ENCODE measurements around the gene TLDC2.

Gene TLDC2

DNA sequence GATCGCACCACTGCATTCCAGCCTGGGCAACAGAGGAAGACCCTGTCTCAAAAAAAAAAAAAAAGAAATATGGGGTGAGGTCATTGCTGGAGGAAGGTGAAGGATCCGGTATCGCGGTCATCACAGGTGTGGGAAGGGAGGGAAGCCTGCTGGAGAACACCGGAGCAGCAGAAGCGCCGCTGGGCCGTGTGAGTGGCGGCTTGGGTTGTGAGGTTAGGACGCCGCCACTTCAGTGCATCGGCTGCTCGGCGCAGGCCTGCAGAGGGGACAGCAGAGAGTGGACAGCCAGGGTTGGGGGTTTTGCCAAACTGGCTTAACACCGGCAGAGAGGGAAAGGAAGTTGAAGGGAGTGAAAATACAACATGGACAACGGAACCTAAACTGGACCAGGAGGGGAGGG is 5.4 kb downstream of the TLDC2 start:
- Histone ChIP-seq H3K27me3 (no peaks in the 10 kb centered on the region), H3K4me1 (peaks cover 17% of the 10 kb centered on the region), H3K4me3 (no peak overlapping the region), H3K27ac (no peak overlapping the region), H3K9me3 (no peaks in the 10 kb centered on the region), H4K20me1 (no peaks in the 10 kb centered on the region), H3K4me2 (no peak overlapping the region), H3K9ac (no peak overlapping the region), H3K36me3 (no peaks in the 10 kb centered on the region)
- no peak for TF ChIP-seq Cebpa-rat (IDR thresholded peaks at IDR 0.05)

GRCh38 chr20:36881888-36882287 is 6.0 kb downstream of the TLDC2 start:
- Histone ChIP-seq H4K20me1 (no peaks in the 10 kb centered on the region), H3K27me3 (no peaks in the 10 kb centered on the region), H3K9ac (no peak overlapping the region), H3K4me2 (no peak overlapping the region), H3K4me1 (peaks cover 14% of the 10 kb centered on the region), H3K4me3 (no peak overlapping the region), H3K27ac (no peak overlapping the region), H3K36me3 (no peaks in the 10 kb centered on the region), H3K9me3 (no peaks in the 10 kb centered on the region)
- TF ChIP-seq Cebpa-rat (IDR thresholded peaks at IDR 0.05): no peak

- no peak overlapping the region for H3K9ac ChIP-seq
- H3K9me3 ChIP-seq: no peaks in the 10 kb centered on the region
- no peaks in the 10 kb centered on the region for H3K27me3 ChIP-seq
- H3K4me3 ChIP-seq: no peak overlapping the region
- TF ChIP-seq Cebpa-rat (IDR thresholded peaks at IDR 0.05): no peak
- H3K27ac ChIP-seq: no peak overlapping the region
- no peaks in the 10 kb centered on the region for H4K20me1 ChIP-seq
- no peaks in the 10 kb centered on the region for H3K36me3 ChIP-seq
- H3K4me2 ChIP-seq: no peak overlapping the region
- H3K4me1 ChIP-seq: peaks cover 10% of the 10 kb centered on the region
These were observed 8.1 kb downstream of the TLDC2 start for GRCh38 chr20:36883977-36884535.

- no peaks in the 10 kb centered on the region for H3K36me3 ChIP-seq
- H3K4me1 ChIP-seq: peaks cover 15% of the 10 kb centered on the region
- H3K27ac ChIP-seq: no peak overlapping the region
- H3K27me3 ChIP-seq: no peaks in the 10 kb centered on the region
- no peak overlapping the region for H3K4me3 ChIP-seq
- H3K9ac ChIP-seq: no peak overlapping the region
- H3K4me2 ChIP-seq: no peak overlapping the region
- no peaks in the 10 kb centered on the region for H3K9me3 ChIP-seq
- TF ChIP-seq Cebpa-rat (IDR thresholded peaks at IDR 0.05): no peak
- H4K20me1 ChIP-seq: no peaks in the 10 kb centered on the region
These were observed 9.4 kb downstream of the TLDC2 start for GRCh38 chr20:36885356-36885755.

DNA sequence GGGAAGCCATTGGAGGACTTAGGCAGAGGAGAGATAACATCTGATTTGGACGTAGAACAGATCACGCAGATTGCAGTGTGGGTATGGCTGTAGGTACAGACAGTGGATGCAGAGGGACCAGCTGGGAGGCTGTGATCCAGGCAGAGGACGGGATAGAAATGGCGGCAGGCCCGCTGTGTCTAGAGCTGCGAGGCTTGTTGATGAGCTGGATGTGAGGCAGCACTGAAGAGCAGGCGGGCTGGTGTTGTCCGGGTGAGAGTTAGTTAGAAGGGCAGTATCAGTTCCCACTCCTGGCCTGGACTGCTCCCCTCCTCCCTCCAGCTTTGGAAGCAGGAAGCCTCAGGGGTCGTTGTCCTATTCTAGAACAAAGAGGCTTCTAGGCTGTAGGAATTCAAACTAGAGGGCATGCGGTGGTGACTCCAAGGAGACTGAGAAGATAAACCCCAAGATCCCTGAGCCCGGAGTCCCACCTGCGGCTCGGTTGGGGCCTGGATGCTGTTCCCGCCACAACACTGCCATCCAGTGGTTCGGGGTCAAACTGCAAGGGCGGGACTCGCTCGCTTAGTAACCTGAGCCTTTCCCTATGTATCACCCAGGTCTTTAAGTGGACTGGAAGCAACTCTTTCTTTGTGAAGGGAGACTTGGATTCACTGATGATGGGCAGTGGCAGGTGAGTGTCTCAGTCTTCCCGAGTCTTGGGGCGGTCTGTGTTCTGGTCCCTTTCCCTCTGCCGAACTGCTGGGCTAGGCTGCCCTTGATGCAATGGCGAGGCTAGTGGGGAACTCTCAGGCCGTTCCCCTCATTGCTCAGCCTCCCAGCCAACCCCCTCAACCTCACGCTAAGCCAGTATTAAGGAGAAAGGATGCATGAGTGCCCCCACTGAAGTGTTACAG is 11.2 kb downstream of the TLDC2 start:
- Histone ChIP-seq H3K9me3 (no peaks in the 10 kb centered on the region), H3K4me3 (no peak overlapping the region), H3K27me3 (no peaks in the 10 kb centered on the region), H3K4me1 (peaks cover 17% of the 10 kb centered on the region), H3K9ac (no peak overlapping the region), H3K4me2 (peak overlapping the region; percentile 65), H4K20me1 (no peaks in the 10 kb centered on the region), H3K27ac (0 out of 2 replicates have a peak overlapping the region, but pooled peaks have one; percentile 8), H3K36me3 (no peaks in the 10 kb centered on the region)
- TF ChIP-seq Cebpa-rat (IDR thresholded peaks at IDR 0.05): no peak

- Histone ChIP-seq H3K9ac (no peak overlapping the region), H4K20me1 (no peaks in the 10 kb centered on the region), H3K27ac (no peak overlapping the region), H3K4me3 (no peak overlapping the region), H3K4me2 (no peak overlapping the region), H3K9me3 (no peaks in the 10 kb centered on the region), H3K4me1 (peaks cover 17% of the 10 kb centered on the region), H3K27me3 (no peaks in the 10 kb centered on the region), H3K36me3 (no peaks in the 10 kb centered on the region)
- TF ChIP-seq Cebpa-rat (IDR thresholded peaks at IDR 0.05): no peak
These were observed 11.8 kb downstream of the TLDC2 start for GRCh38 chr20:36887752-36888090.

DNA sequence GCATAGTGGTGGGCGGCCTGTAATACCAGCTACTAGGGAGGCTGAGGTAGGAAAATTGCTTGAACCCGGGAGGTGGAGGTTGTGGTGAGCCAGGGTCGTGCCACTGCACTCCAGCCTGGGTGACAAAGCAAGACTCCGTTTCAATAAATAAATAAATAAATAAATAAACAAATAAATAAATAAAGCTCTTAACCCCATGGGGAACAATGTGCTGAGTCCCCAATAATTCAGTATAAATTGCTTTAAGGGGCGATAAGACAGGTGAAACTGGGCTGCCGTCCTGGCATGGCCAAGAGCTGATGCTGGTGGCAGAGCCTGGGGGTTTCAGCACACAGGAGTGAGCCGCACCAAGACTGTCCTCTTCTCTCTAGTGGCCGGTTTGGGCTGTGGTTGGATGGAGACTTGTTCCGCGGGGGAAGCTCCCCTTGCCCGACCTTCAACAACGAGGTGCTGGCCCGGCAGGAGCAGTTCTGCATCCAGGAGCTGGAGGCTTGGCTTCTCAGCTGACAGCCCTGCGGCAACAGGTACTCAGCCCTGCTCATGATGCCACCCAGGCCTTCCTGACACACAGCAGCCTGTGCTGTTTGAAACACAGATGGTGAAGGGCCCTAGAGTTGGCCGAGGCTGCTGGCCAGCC is 13.1 kb downstream of the TLDC2 start:
- Histone ChIP-seq H3K4me3 (no peak overlapping the region), H3K27ac (no peak overlapping the region), H3K27me3 (no peaks in the 10 kb centered on the region), H3K4me1 (peaks cover 17% of the 10 kb centered on the region), H4K20me1 (no peaks in the 10 kb centered on the region), H3K4me2 (no peak overlapping the region), H3K9me3 (no peaks in the 10 kb centered on the region), H3K9ac (no peak overlapping the region), H3K36me3 (no peaks in the 10 kb centered on the region)
- TF ChIP-seq Cebpa-rat (IDR thresholded peaks at IDR 0.05): no peak

GRCh38 chr20:36890586-36890985 is 14.6 kb downstream of the TLDC2 start:
- Histone ChIP-seq H3K9me3 (no peaks in the 10 kb centered on the region), H3K4me1 (peaks cover 17% of the 10 kb centered on the region), H3K27me3 (no peaks in the 10 kb centered on the region), H3K9ac (no peak overlapping the region), H4K20me1 (no peaks in the 10 kb centered on the region), H3K4me3 (no peak overlapping the region), H3K4me2 (0 out of 2 replicates have a peak overlapping the region, but pooled peaks have one; percentile 10), H3K27ac (no peak overlapping the region), H3K36me3 (no peaks in the 10 kb centered on the region)
- TF ChIP-seq Cebpa-rat (IDR thresholded peaks at IDR 0.05): no peak

DNA sequence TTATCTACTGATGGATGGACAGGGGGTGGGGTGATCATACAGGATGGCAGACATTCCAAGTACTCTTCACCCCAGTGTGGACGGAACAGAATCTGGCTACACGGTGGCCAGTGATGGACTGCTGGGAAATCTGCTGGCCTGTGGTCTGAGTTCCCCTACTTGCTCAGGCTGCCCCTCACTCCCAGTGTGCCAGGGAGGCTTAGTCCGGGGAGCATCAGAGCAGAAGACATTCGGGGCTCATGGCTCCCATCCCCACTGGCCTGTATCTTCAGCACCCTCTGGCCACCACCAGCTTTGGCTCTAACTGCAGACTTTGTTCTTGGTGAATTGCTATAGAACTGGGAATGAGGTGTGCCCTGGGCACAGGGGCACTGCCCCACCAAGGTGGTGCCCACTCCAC is 15.3 kb downstream of the TLDC2 start:
- no peak overlapping the region for H3K9ac ChIP-seq

DNA sequence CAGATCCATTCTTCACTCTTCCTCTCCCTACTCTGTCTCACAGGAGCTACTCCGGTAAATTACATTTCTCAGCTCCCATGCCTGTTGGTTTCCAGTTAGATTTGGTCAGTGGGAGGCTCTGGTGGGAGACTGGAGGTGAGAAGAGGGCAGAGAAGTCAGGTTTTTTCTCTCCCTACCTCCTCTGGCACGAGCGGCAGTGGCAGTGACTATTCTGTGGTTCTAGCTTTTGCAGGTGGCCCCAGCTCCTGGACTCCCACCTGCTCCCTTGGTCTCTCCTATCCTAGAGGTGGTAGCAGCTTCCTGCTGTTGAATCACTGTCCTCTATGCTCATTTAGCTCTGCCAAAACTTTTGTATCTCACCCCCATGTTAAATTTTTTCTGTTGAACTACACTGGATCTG is 17.9 kb downstream of the TLDC2 start:
- peaks cover 7% of the 10 kb centered on the region; the same call in 1 of the 2 replicates for H3K4me1 ChIP-seq
- no peaks in the 10 kb centered on the region for H3K36me3 ChIP-seq
- no peak overlapping the region for H3K4me2 ChIP-seq
- H3K27ac ChIP-seq: no peak overlapping the region
- no peaks in the 10 kb centered on the region for H4K20me1 ChIP-seq
- no peak overlapping the region for H3K4me3 ChIP-seq
- no peaks in the 10 kb centered on the region for H3K9me3 ChIP-seq
- no peaks in the 10 kb centered on the region for H3K27me3 ChIP-seq
- no peak overlapping the region for H3K9ac ChIP-seq
- no peak for TF ChIP-seq Cebpa-rat (IDR thresholded peaks at IDR 0.05)

More for the DNA sequence above, 15.3 kb downstream of the TLDC2 start:
- H3K9me3 ChIP-seq: no peaks in the 10 kb centered on the region
- H4K20me1 ChIP-seq: no peaks in the 10 kb centered on the region
- H3K27ac ChIP-seq: no peak overlapping the region
- no peak for TF ChIP-seq Cebpa-rat (IDR thresholded peaks at IDR 0.05)
- H3K4me1 ChIP-seq: peaks cover 17% of the 10 kb centered on the region
- no peak overlapping the region for H3K4me2 ChIP-seq
- no peaks in the 10 kb centered on the region for H3K36me3 ChIP-seq
- H3K27me3 ChIP-seq: no peaks in the 10 kb centered on the region
- H3K4me3 ChIP-seq: no peak overlapping the region
